HL-60/S4 treated with retinoic acid at 250 ng/mL for 4 days and 3 days (cell line): ENCODE results near the gene WNT9A.
"Not testable (repeated sequence)": the region's sequence is repeated elsewhere in the genome, so short reads cannot be mapped to it uniquely, and the experiment has no call there.

Source experiments
- in situ Hi-C: fragments of 300-500 bp; cut with MboI; formaldehyde crosslinking; loops from 2 replicates; pipeline ENCODE4 v1.7.0; 2022; ENCODE audit warnings: low sequenced_read_pairs

WNT9A gene

DNA sequence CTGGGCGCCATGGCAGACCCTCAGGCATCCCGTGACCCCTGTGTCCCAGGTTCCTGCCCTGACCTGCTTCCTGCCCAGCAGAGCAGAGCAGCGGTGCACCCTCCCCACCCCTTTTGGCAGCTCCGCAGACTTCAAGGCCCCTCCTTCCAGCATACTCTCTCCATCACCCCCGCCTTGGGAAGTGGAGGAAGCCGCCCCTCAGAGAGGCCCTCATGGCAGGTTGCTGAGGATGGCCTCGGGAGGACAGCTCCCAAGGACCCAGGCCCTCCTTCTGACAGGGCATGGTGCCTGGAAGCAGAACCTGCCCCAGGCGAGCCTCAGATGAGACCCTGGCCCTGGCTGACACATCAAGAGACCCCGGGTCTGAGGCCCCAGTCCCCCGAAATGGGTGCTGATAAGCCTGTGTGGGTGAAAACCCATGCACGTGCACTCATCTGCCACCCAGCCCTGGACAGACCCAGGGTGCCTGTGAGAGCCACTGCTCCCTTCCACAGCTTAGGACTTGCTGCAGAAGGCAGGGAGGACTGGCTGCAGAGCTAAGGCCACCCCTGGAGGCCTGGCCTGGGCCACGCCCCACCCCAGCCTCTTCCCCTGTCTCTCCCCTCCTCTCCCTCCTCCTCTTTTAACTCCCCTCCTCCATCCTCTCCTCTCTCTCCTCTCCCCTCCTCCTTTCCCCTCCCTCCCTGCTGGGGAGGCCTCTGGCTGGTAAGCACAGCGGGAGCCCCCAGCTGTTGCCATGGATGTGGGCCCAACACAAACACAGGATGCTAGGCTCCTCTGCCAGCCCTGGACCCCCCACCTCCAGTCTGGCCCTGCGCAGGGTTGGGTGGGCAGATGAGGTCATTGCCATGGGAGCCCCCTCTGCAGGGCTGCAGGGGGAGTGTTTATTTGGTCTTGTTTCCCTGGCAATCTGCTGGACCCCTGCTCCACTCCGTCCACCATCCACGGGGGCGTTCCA lies 33.7 kb downstream of the WNT9A start:
- in situ Hi-C loops: no loop called here

DNA sequence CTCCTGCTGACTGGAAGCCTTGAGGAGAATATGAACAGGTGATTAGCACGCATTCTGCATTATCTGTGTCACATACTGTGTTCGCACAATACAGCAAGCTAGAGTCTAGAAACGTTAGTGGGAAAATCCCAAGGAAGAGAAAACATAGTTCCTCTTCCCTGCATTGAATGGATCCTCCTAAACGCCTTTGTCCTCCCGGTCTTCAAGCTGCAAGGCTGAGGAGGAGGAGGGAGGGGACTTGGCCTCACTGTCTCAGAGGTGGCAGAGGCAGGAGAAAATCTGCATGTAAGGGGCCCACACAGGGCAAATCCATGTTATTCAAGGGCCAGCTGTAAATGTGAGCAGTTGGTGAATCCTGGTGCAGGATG lies 34.4 kb downstream of the WNT9A start:
- in situ Hi-C loops: no loop called here

DNA sequence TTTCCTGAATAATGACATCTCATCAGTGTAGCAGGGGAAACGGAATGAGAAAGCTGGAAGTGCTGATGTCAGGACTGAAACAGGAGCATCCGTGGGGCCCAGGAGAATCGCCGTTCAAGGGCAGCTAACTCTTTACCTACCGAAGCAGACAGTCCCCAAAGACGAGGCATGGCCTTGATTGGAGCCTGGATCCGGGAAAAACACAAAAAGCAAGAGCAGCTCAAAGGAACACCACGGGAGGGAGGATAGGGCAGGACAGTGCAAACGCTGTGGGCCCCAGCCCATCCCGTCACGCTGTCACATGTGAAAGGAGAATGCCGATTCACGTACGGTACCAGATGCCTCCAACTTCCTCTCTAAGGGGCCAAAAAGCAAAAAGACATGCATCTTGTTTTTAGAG lies 34.9 kb downstream of the WNT9A start:
- in situ Hi-C loops: no loop called here

DNA sequence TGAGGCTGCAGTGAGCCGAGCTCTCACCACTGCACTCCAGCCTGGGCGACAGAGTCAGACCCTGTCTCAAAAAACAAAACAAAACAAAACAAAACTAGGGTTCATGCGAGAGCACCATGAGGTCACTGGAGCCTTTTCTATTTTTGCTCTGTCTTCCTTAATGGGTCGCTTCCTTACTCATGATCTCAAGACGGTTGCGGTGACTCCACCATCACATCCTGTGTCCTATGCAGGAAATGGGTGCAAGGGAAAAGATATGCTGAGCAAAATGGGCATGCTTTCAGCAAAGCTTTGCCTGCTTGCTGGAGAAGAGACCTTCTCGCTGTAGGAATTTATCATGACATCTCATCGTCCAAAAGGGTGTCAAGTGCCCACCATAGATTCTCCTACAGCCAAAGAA lies 36.4 kb downstream of the WNT9A start:
- in situ Hi-C loops: no loop called here

DNA sequence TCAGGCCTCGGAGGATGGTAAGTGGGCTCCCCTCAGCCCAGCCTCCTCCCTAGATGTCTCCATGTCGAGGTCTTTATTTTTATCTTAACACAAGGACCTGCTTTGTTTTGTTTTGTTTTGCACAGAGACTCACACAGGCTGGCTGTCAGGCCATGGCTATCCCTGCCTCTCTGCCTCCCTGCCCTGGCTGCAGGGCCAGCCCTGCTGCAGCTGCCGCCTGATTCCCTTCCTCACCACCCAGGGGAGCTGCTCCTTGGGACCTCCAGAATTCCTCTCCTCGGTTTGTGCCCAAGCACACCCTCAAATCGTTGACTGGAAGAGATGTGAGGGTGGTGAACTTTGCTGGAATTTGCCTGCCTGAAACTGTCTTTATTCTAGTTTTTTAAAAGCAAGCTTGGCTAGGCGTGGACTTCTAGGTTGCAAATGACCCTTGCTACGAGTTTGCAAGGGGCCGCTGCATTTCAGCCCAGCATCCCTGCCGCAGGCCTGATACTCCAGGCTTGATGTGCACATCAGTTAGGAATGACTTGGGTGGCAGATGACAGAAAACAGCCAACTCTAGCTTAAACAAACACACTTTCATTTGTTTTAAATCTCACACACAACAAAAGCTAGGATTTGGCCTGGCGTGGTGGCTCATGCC lies 37.1 kb downstream of the WNT9A start:
- in situ Hi-C loops: no loop called here

DNA sequence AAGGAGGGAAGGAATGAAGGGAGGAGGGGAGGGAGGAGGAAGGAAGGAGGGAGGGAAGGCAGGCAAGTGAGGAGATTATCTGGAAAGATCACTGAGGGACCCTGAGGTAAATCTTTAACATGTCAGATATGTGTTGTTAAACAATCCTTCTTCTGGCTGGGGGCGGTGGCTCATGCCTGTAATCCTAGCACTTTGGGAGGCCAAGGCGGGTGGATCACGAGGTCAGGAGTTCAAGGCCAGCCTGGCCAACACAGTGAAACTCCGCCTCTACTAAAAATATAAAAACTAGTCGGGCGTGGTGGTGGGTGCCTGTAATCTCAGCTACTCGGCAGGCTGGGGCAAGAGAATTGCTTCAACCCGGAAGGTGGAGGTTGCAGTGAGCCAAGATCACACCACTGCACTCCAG lies 37.8 kb downstream of the WNT9A start:
- in situ Hi-C loops: not testable (repeated sequence)

DNA sequence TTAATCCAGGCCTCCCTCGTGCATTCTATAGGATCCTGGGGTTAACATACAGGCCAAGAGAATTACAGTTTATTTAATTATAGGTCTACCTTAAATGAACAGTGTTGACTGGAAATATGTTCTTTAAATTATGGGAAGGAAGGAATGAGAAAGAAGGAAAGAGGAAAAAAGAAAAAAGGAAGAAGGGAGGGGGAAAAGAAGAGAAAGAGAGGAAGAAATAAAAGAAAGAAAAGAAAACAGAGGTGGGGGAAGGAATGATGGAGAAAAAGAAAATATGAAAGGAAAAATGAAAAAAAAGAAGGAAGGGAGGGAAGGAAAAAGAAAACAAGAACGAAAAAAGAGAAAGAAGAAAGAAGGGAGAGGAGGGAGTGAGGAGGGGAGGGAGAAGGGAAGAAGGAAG lies 38.5 kb downstream of the WNT9A start:
- in situ Hi-C loops: no loop called here

DNA sequence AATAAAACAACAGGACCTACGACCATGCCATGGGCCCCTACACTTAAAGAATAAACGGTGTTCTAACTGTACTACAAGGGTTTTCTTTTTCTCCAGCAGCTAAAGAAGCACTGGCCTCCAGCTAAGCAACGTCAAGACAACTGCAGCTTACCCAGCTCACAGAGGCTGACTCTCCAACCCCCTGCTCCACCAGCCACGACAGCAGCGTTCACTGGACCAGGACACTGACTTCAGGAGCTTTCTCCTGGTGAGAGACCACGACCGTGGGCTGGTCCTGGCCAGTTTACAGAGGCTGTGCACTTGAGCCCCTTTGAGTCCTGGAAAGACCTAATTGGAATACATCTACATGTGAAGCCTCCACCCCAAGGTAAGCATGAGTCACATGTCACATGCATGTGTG lies 39.4 kb downstream of the WNT9A start:
- in situ Hi-C loops: no loop called here

DNA sequence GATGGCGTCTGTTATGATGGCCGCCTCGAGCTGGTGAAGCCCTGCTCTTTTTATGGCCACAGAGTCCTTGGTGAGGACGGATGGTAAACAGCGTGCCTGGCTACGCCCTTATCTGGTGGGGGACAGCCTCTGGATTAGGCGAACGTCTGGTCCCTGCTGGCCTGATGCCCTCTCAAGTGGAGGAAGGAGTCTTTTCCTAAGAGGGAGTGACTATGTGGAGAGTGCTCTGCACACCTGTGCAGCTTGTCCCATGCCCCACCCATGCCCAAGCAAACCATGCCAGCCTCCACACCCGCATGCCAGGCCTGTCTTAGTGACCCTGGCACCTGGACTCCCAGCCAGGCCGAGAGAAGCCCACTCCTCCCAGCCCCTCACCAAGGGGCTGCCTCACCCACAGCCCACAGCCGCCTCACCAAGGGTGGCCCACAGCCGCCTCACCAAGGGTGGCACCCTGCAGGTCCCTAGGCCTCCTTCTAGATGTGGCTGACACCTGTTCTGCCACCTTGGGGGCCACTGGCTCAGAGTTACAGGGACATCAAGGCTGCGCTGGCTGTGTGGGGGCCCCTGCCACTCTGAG lies 40.2 kb downstream of the WNT9A start:
- in situ Hi-C loops: no loop called here

DNA sequence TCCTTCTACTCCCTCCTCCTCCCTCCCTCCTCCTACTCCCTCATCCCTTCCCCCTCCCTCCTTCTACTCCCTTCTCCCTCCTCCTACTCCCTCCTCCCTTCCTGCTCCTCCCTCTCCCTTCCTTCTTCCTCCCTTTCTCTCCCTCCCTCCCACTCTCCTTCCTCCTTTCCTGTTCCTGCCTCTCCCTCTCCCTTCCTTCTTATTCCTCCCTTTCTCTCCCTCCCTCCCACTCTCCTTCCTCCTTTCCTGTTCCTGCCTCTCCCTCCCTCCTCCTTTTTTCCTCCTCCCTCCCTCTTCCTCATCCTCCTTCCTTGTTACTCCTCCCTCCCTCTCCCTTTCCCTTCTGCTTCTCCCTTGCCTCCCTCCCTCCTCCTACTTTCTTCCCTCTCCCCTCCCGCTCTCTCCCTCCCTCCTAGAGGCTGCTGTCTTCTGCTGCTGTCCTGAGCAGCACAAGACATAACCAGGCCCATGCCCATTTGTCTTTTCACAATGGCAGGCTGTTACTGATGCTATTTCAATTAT lies 41.1 kb downstream of the WNT9A start:
- in situ Hi-C loops: no loop called here

DNA sequence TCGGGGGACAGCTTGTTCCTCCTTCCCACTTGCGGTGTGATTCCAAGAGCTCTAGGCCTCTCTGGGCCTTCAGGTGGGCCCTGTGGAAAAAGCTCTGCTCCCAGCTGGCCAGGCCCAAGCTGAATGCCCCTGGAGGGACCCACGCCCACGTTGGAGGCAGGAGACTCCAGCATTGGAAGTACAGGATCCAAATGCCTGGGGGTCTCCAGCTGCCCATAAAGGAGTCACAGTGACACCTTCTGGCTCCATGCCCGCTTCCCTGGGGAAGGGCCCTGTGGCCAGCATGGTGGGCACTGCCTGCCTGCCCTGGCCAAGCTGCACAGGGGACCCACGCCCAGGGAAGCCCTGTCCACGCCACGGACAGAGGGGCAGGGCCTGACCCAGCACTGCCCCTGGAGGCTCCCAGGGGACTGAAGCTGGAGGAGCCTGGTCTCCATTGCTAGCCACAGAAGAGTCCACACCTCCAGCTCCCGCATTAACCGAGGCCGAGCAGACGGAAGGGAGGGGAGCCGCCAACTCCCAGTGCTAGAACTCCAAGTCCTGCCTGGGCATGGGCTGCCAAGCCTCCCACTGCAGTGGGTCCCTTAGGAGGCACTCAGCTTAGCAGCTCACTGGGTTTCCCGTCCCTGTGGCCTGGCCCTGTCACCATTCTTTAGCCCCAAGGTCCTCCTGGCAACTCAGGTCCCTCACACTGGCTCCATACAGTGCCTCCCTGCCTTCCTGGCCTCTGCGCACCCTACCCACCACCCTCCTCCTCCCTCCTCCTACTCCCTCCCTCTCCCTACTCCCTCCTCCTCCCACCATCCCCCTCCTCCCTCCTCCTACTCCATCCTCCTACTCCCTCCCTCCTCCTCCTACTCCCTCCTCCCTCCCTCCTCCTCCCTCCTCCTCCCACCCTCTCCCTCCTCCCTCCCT lies 41.9 kb downstream of the WNT9A start:
- in situ Hi-C loops: no loop called here

DNA sequence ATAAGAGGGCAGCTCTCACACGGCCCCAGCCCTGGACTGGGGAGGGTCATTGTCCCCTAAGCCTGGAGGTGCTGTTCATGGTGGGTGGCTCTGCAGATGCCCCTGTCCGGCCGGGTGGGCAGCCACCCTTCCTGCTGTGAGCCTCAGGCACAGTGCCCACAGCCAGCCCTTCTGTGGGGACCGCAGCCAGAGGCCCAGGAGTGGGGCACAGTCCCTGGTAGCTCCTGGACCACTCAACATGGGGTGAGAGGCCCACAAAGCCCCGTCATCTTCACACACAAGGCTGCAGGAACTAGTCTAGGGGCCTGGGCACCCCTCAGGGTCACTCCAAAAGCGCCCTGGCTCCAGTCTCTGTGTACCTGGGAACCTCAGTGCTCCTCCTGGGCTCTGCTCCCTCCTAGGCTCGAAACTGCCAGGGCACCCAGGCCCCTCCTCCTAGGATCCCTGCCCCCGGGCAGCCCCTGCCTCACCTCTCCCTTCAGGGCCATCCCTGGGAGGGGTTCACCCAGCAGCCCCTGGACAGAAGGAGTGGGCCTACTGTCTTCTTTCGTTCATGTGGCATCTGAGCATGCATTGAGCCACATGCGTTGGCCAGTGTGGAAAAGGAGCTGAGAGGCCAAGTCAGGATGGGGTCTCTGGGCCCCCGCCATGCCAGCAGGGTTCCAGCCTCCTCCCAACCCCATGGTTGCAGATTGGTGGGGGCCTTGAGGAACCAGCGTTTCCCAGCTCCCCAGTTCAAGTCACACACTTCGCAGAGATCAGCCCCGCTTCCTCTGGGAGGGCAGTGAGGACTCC lies 43.0 kb downstream of the WNT9A start:
- in situ Hi-C loops: no loop called here

DNA sequence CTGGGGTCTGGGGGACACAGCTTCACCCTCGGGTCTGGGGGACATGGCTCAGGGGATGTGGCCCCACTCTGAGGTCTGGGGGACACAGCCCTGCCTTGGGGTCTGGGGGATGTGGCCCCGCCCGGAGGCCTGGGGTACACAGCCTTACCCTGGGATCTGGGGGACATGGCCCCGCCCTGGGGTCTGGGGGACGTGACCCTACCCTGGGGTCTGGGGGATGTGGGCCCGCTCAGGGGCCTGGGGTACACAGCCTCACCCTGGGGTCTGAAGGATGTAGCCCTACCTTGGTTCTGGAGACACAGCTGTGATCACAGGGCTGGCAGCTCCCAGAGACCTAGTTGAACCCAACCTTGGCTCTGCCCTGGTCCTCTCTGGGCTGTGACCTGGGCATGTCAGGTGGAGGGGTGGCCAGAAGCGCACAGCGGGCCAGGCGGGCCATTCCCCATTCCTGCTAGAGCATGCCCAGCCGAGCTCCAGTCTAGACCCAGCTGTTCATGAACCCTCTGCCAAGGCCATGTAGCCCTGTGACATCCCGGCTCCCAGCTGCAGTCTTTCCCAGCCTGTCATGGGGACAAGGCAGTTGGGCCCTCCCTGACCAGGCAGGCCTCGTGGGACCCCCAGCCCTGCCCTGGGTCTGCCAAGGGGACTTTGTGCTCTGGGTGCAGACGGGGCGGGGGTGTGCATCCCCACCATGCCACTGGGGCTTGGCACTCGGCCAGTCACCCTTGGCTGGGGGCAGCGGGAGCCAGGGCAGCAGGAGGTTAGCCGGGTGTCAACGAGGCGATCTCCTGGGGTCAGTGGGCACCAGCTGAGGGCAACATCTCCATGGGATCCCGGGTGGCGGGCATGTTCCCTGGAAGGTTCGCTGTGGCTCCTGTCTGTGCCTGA lies 43.9 kb downstream of the WNT9A start:
- in situ Hi-C loops: no loop called here

DNA sequence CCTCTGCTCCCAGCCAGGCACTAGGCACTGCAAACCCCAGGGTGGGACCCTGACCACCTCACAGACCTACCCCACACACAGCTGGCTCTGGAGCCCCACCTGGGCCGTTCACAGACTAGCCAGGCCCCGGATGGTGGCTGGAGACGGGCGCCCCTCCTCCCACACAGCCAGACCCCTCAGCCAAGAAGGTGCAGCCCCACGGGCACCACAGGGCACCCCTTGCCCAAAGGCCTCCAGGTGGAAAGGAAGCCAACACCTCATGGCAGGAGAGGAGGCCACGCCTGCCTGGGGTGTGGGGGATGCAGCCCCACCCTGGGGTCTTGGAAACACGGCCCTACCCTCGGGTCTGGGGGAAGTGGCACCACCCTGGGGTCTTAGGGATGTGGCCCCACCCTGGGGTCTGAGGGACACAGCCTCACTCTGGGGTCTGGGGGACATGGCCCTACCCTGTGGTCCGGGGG lies 44.6 kb downstream of the WNT9A start:
- in situ Hi-C loops: no loop called here

DNA sequence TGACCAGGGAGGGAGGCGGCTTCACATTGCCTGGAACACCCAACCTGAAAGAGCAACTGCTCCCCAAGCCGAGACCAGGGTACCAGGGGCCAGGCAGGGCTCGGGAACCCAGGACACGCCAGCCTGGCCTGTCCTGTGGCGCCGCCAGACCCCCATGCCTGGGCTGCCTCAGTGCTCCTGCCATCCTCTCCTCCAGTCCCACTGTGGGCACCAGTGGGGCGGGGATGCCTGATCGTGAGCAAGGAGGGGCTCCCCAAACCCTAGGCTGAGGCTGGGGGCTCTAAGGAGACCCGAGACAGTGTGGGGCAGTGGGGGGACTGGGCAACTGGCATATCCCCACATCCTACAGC lies 45.1 kb downstream of the WNT9A start:
- in situ Hi-C loops: no loop called here

DNA sequence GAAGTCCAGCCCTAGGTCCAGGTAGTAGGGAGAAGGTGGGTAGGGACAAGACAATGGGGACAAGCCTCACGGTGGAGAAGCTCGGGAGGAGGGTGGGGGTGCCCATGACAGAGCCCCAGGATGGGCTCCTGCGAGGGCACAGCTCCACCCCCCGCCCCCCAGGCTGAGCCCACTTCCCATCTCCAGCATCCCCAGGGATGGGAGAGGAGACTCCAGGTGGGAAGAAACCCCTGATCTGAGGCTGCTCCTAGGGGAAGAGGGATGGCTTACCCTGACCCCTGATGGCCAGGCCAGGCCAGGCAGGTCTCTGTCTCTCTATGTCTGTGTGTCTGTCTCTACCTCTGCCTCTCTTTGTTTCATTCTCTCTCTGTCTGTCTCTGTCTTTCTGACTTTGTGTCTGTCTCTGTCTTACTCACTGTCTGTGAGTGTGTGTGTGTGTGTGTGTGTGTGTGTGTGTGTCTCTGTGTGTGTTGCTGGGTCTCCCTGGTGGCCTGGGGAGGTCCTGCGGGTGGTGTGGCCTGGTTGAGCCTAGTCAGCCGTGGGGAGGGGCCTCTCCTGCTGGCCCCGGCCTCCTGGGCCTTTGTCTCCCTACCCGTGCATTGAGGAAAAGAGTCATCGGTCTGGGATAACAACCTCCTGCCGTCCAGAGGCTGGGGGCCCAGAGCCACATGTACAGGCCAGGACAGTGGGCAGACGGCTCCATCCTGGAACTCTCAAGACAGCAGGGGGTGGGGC lies 45.7 kb downstream of the WNT9A start:
- in situ Hi-C loops: no loop called here

DNA sequence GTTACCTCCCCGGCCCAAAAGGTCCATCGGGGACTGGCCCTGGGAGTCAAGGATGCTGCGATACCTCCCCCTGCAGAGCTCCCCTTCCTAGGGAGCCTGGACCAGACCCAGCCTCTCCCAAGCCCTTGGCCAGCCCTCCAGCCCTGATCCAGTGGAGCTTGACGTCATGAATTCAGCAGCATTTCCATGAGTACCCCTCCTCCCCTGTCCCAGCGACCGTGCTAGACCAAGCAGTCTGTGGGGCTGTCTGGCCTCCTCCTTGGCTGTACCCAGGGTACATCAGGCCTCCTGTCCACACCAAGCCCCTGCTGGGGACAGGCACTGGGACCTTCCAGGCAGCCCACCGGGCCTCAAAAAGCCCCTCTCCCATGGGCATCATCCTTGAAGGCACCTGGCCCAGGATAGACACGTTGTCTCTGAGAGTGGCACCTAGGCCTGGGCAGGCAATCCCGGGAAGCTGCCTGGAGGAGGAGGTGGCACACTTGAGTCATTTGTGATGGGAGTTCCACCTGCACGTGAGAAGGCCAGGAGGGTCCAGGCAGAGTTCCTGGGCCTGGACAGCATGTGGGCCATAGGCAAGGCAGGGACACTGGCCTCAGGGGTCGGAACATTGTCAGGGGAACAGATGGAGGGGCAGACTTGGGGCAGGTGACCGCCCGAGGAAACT lies 46.4 kb downstream of the WNT9A start:
- in situ Hi-C loops: no loop called here

DNA sequence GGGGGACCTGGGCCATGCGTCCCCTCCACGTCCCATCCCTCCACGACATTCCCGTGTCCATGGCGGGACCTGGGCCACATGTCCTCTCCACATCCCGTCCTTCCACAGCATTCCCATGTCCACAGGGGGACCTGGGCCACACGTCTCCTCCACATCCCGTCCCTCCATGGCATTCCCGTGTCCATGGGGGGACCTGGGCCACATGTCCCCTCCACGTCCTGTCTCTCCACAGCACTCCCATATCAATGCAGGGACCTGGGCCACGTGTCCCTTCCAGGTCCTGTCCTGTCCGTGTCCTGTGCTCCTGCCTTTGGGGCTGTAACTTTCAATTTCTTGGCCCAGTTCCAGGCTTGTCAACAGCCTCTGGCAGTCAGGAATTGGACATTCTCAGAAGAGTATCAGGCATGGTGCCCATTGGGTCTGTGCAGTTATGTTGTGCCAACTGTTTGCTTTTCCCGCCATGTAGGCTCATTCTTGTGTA lies 47.1 kb downstream of the WNT9A start:
- in situ Hi-C loops: no loop called here
